Activated B cell treated with CpG ODN at 0.5 μM for 24 hours (primary cell): Measurements from ENCODE around the gene CFAP298. TPM values are rescaled to one million over a fixed set of nuclear protein-coding genes. Genes with fewer than 3 reads are reported as not detected.

Experiments
- ATAC-seq: fragments of 200-7000 bp; cut with Tn5 transposase; one replicate; pipeline ENCODE4 v1.10.0; 2021; ENCODE audit warnings: low read depth, mild to moderate bottlenecking, moderate library complexity
- CTCF ChIA-PET: fragments of 350-600 bp; sonication (Branson Sonifier 250); formaldehyde crosslinking; loops from one replicate; lab custom pipeline; 2021; ENCODE audit warnings: antibody characterized with exemption; lab: Charles Lee
- POLR2A ChIA-PET: fragments of 350-600 bp; sonication (Branson Sonifier 250); formaldehyde crosslinking; loops from one replicate; lab custom pipeline; 2021; ENCODE audit warnings: antibody characterized with exemption; lab: Charles Lee
- DNase-seq: peaks from one replicate; pipeline ENCODE4 v3.0.0; 2022
- H3K27ac Mint-ChIP-seq: one replicate; pipeline ENCODE4 v1.8.0; 2020; ENCODE audit warnings: mixed read lengths
- H3K27me3 Mint-ChIP-seq: one replicate; pipeline ENCODE4 v1.8.0; 2021; ENCODE audit warnings: mixed read lengths
- H3K36me3 Mint-ChIP-seq: one replicate; pipeline ENCODE4 v1.8.0; 2021; ENCODE audit warnings: low read depth, mixed read lengths
- H3K4me1 Mint-ChIP-seq: one replicate; pipeline ENCODE4 v1.8.0; 2021; ENCODE audit warnings: mixed read lengths
- H3K4me3 Mint-ChIP-seq: one replicate; pipeline ENCODE4 v1.8.0; 2020; ENCODE audit warnings: mild to moderate bottlenecking, mixed read lengths
- H3K9me3 Mint-ChIP-seq: one replicate; pipeline ENCODE4 v1.8.0; 2020; ENCODE audit warnings: mixed read lengths
- intact Hi-C: fragments of 100-400 bp; cut with micrococcal nuclease; formaldehyde crosslinking; loops from one replicate; pipeline ENCODE4 v1.15.1; 2024
- total RNA-seq: library from RNA; stranded (reverse); gene quantifications from 2 replicates; pipeline ENCODE4 v1.2.3, GENCODE V29; 2022
- TF ChIP-seq, protein P1 (sequence below): fragments of 200-600 bp; IDR thresholded peaks from one replicate; pipeline ENCODE4 v1.8.0; 2022; ENCODE audit warnings: antibody characterized with exemption, mild to moderate bottlenecking

Gene CFAP298
- total RNA-seq, 1 donor from 2014 or later, result 37.3 TPM

DNA sequence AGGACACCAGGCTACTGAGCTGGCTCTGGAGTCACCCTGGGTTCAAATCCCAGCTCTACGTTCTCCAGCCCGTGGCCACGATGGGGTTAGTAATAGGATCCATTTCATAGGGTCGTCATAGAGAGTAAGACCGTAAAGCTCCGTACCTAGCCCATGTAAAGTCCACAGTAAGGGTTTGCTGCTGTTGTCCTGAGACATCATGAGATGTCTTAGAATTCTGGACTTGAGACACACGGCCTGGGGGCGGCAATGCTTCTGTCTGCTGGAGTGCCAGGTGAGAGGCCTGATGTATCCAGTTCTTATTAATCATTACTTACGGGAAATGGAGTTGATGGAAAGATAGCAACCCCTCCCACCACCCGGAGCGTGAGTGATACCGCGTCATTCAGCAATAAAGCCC, 30.4 kb downstream of the CFAP298 start:
- no peaks in the 10 kb centered on the region for H3K27me3 Mint-ChIP-seq
- TF ChIP-seq, protein P1, sequence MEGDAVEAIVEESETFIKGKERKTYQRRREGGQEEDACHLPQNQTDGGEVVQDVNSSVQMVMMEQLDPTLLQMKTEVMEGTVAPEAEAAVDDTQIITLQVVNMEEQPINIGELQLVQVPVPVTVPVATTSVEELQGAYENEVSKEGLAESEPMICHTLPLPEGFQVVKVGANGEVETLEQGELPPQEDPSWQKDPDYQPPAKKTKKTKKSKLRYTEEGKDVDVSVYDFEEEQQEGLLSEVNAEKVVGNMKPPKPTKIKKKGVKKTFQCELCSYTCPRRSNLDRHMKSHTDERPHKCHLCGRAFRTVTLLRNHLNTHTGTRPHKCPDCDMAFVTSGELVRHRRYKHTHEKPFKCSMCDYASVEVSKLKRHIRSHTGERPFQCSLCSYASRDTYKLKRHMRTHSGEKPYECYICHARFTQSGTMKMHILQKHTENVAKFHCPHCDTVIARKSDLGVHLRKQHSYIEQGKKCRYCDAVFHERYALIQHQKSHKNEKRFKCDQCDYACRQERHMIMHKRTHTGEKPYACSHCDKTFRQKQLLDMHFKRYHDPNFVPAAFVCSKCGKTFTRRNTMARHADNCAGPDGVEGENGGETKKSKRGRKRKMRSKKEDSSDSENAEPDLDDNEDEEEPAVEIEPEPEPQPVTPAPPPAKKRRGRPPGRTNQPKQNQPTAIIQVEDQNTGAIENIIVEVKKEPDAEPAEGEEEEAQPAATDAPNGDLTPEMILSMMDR, result no peak
- H3K4me1 Mint-ChIP-seq, result no peaks in the 10 kb centered on the region
- H3K36me3 Mint-ChIP-seq, result peaks cover 2% of the 10 kb centered on the region
- ChIA-PET POLR2A (no interaction called here), CTCF (no interaction called here)
- intact Hi-C loops, result no loop called here
- DNase-seq (no peak), ATAC-seq (no peak)
- no peaks in the 10 kb centered on the region for H3K9me3 Mint-ChIP-seq
- no peak overlapping the region for H3K27ac Mint-ChIP-seq
- no peak overlapping the region for H3K4me3 Mint-ChIP-seq

DNA sequence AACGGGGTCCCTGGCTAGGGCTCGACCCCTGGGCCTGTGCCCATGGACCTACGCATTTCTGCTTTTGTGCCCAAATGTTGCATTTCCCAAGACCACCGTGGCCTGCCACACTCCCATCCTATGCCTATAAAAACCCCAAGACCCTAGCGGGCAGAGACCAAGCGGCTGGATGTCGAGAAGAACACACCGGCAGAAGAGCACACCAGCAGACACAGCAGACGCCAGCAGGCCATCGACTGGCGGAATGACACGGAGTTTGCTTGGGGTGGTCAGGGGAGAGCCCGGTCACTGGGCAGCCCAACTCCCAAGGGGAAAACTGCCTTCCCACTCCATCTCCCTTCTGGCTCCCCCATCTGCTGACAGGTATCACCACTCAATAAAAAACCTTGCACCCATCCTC, 31.2 kb downstream of the CFAP298 start:
- Mint-ChIP-seq H3K27ac (no peak overlapping the region), H3K36me3 (peaks cover 2% of the 10 kb centered on the region), H3K4me3 (no peak overlapping the region), H3K27me3 (no peaks in the 10 kb centered on the region), H3K9me3 (no peaks in the 10 kb centered on the region), H3K4me1 (no peaks in the 10 kb centered on the region)
- intact Hi-C loops, result no loop called here
- no peak for DNase-seq
- no peak for ATAC-seq
- TF ChIP-seq, protein P1, result no peak
- ChIA-PET CTCF (no interaction called here), POLR2A (no interaction called here)

DNA sequence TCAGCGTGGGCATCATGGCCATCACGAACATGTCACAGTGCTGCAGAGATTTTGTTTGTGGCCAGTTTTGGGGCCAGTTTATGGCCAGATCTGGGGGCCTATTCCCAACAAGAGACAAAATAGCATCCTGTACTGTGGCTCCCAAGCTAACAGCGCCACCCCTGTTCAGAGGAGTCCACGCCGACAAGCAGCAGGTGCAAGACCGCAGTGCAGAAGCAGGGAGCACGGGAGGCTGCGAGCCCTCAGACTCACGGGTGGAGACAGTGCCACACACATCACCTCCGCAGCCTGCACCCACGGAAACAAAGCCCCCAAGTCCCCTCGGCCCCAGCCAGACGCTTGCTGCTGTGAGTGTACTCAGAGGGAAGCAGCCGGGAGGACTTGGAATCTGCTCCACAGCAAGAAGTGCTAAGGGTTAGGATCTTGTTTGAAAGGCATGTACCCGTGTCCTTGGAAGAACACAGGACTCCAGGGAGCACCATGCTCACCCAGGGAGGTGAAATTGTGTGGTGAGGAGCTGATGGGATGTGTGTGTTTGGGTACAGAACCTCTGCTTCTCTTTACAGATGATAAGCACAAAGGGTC, 34.0 kb downstream of the CFAP298 start:
- POLR2A ChIA-PET, result no interaction called here
- TF ChIP-seq, protein P1, result no peak
- H3K27me3 Mint-ChIP-seq, result no peaks in the 10 kb centered on the region
- no peaks in the 10 kb centered on the region for H3K4me1 Mint-ChIP-seq
- ATAC-seq (no peak), DNase-seq (no peak)
- no peaks in the 10 kb centered on the region for H3K9me3 Mint-ChIP-seq
- no peak overlapping the region for H3K27ac Mint-ChIP-seq
- CTCF ChIA-PET, result no interaction called here
- intact Hi-C loops, result no loop called here
- H3K4me3 Mint-ChIP-seq, result no peak overlapping the region
- H3K36me3 Mint-ChIP-seq, result peaks cover 2% of the 10 kb centered on the region

DNA sequence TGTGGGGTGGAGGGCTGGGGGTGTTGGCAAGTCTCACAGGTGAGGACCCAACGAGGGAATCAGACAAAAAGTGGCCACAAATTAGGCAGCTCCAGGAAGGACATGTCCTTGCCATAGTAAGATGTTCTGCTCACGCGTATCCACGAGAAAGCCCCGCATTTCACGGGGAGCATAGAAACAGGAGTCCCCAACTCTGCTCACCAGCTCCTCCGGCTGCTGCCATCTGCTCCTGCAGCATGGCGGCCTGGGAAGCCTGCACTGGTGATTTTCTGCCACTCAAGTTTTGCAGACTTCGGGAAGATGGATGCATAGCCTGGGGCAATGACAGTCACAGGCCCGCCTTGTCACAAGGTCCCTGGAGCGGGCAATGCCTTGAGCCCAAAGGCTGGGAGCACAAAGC, 36.2 kb downstream of the CFAP298 start:
- TF ChIP-seq, protein P1, result no peak
- H3K4me3 Mint-ChIP-seq, result no peak overlapping the region
- CTCF ChIA-PET, result no interaction called here
- DNase-seq, result no peak
- POLR2A ChIA-PET, result no interaction called here
- intact Hi-C loops, result no loop called here
- no peak overlapping the region for H3K27ac Mint-ChIP-seq
- H3K36me3 Mint-ChIP-seq, result peaks cover 2% of the 10 kb centered on the region
- H3K27me3 Mint-ChIP-seq, result peaks cover 1% of the 10 kb centered on the region
- H3K4me1 Mint-ChIP-seq, result no peaks in the 10 kb centered on the region
- ATAC-seq, result no peak
- no peaks in the 10 kb centered on the region for H3K9me3 Mint-ChIP-seq

DNA sequence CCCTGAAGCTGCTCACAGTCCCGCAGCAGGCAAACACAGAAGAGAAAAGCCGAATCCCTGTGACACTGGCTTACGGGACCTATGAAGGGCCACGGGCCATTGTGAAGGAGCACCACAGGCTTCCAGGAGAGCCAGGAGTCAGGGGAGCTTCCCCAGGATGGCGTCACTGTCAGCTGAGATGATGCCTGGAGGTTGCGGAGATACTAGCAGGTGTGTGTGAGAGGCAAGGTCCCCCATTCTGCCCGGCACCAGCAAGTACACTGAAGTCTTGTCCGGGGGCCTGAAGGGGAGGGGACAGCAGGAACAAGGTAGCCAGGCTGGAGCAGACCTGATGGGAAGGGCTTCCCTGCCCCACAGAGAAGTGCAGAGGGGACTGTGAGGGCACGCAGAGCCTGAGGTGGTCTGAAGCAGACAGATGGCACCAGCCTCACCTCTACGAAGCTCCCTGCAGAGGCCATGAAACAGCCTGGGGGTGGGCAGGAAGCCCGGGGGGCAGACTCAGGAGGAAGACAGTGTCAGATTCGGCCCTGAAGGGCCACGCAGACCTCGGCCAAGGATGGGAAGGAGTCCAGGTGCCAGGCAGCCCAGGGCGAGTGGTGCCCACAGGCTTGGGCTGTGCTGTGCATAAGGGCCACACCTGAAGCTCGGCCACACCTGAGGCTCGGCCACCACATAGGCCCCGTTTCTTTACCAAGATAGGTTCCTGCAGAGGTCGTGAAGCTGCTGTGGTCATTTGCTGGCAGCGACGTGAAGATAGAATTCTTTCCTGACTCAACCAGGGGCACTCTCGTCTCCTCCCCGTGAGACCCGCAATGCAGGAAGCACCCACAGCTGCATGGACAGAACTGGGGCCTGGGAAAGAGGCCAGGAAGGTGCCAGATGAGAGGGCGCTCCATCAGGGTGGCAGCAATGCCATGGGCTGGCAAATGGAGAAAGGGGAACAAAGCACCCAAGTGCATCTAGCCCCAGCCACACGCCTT, 36.9 kb downstream of the CFAP298 start:
- no peak for DNase-seq
- Mint-ChIP-seq H3K4me3 (no peak overlapping the region), H3K27ac (no peak overlapping the region), H3K36me3 (peaks cover 2% of the 10 kb centered on the region), H3K9me3 (no peaks in the 10 kb centered on the region), H3K27me3 (peaks cover 6% of the 10 kb centered on the region), H3K4me1 (no peaks in the 10 kb centered on the region)
- intact Hi-C loops, result no loop called here
- TF ChIP-seq, protein P1, result no peak
- ATAC-seq, result no peak
- ChIA-PET CTCF (no interaction called here), POLR2A (no interaction called here)
